SIG-M5 treated with dmso at 0.1 percent for 504 hours (cell line): ENCODE data around the gene CTSD.

Experiments used
- DNase-seq: peaks from one replicate; lab custom pipeline; 2025; ENCODE audit not compliant: unreplicated experiment; lab: John Stamatoyannopoulos, UW

Gene CTSD

GRCh38 chr11:1756791-1757771, 6.6 kb downstream of the CTSD start:
- DNase-seq = no peak

GRCh38 chr11:1755692-1756561, 7.8 kb downstream of the CTSD start:
- no peak for DNase-seq

GRCh38 chr11:1755344-1755691, 8.4 kb downstream of the CTSD start:
- no peak for DNase-seq

DNA sequence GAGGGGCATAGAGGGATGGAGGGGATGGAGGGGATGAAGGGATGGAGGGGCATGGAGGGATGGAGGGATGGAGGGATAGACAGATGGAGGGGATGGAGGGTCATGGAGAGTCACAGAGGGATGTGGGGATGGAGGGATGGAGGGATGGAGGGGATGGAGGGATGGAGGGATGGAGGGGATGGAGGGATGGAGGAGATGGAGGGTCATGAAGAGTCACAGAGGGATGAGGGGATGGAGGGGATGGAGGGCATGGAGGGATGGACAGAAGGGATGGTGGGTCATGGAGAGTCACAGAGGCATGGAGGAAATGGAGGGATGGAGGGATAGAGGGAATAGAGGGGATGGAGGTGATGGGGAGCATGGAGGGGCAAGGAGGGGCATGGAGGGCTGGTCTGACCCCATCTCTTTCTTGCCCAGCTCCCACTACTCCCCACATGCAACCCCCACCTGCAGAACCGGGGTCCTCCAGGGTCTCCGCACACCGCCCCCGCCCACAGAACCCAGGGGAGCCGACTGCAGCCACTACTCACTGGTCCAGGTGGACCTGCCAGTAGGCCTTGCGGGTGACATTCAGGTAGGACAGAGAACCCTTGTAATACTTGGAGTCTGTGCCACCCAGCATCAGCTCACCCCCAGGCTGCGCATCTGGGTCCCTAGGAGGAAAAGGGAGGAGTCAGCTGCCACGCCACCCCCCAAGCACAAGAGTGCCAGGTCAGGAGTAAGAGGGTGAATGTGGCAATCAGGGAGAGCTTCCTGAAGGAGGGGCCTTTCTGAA, 9.2 kb downstream of the CTSD start:
- no peak for DNase-seq

- no peak for DNase-seq
Measured at GRCh38 chr11:1753929-1754305, 9.8 kb downstream of the CTSD start.

DNA sequence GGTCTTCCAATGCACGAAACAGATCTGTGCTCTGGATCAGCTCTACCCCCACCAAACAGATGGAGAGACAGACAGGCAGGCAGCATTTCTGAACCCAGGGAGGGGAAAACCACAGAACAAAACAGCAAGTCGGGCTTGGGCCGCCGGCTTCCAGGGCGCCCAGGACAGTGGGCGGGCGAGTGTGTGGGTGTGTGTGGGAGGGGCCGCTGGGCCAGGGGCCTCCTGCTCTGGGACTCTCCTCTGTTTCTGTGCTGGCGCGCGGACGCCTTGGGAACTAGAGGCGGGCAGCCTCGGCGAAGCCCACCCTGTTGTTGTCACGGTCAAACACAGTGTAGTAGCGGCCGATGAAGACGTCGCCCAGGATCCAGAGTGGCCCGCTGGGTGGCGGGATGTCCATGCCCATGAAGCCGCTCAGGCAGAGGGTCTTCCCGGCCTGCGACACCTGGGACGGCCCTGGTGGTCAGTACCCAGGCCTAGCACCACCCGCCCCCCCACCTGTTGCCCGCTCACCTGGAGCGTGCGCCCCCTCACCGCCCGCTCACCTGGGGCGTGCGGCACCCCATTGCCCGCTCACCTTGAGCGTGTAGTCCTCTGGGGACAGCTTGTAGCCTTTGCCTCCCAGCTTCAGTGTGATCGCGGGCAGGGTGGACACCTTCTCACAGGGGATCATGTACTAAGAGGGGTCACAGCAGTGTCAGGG, 10.3 kb downstream of the CTSD start:
- no peak for DNase-seq

DNA sequence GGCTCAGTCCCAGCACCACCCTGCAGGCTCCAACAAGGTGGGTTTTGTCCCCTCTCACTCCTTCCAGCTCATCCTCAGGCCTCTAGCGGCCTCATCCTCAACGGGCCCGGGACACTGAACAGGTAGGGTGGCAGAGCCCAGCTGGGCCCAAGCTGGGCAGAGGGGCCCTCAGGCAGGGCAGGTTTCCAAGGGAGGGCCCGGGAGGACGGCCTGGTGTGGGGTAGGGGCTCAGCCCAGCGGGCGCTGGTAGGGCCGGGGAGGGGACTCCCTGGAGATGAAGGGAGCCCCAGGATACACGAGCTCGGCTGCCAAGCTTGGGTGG, 10.9 kb downstream of the CTSD start:
- no peak for DNase-seq

DNA sequence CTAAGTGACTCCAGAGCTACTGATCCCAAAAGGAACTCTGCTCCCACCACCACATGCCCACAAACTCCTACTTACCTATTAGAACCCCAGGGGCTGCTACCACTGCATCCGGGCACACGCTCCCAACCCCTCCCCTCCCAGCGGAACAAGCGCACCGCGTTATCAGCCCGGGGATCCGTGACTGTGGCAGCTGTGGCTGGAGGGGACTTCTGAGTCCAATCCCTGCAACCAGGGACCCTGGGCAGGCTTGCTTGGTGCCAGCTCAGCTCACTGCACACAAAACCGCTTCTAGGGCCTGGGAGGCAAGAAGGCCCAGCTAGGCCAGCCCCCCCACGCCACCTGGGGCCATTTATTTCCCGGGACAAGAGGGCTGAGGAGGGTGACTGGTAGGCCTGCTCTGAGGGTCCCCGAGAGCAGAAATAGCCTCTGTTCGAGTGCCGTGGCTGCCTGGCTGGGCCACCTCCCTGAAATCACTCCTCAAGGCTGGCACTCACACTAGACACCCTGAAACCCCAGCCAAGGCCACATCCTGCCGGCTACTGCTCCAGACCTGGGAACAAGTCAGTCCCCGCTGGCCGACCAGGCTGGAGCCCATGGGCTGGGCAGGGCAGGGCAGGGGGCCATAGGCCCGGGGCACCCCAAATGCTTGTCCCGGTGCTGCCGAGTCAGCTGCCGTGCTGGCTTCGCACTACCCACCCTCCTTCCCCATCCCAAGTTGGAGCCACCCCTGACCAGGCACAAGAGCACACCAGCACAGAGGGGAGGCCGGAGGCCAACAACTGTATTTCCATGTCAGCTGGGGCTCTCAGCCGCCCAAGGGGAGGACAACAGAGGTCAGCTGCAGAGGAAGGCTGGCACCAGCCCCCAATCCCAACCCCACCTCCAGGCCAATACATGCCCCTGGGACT, 11.5 kb downstream of the CTSD start:
- DNase-seq = no peak

DNA sequence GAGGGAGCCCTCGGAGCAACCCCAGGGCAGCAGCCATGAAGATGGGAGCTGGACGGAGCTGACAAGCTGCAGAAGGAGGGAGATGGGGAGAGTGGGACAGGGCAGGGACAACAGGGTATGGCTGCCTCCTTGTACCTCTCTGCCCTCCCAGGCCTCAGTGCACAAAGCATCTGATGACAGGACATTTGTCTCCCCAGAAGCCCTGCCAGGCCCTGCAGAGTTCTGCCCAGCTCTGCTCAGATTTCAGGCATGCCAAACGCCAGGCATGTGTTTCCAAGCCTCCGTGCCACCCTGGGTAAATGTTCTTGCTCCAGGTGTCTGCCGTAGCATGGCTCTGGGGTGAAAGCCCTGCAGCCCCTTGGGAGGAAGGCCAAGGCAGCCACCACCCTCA, 12.2 kb downstream of the CTSD start:
- no peak for DNase-seq

DNA sequence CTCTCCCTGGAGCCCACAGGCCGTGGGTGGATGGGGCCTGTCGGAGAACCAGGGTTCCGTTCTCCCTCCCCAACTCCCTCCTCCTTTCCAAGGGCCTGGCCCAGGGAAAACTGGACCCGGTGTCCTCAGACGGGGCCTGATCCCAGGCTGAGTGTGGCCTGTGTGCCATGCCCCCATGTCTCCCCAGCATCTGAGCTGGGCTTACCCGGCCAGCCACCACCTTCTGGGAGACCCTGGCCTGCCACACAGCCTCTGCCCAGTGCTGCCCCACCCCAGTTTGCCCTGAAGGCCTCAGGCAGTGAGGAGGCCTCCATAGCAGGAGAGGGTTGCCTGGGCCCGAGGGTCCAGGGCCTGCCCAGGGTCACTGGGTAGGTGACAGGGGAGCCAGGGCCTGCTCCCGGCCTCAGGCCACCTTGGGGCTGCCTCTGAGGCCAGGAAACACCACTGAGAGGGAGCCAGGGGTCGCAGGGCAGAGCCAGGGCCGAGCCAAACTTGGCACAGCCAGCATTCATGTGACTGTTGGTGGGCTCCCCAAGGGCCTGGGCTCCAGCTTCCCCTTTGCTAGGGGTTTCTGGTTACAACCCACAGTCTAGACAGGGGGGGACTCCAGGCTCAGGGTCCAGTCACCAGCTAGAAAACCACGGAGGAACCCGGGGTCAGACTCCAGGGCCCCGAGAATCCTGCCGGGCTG, 12.7 kb downstream of the CTSD start:
- DNase-seq = no peak

DNA sequence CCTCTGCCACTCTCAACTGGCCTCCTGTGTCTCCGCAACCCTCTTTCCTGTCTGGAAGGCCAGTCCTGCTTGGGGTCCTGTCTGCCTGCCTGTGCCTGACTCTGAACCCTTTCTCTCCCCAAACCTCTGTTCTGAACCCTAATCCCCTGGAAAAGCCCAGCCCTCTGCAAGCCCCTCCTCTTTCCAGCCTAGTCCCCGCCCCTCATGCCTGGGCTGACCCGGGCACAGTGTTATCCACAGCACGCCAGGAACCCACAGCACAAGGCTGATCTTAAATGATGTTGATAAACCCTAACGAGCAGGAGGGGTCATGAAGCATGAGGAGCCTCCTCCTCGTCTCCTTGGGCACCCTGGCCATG, 13.3 kb downstream of the CTSD start, which contains the start of gene IFITM10:
Gene IFITM10, minus strand, starts transcription at position 115 of the 359 bp plus-strand sequence. CDS start 153 bp downstream, outside the sequence.
- no peak for DNase-seq

DNA sequence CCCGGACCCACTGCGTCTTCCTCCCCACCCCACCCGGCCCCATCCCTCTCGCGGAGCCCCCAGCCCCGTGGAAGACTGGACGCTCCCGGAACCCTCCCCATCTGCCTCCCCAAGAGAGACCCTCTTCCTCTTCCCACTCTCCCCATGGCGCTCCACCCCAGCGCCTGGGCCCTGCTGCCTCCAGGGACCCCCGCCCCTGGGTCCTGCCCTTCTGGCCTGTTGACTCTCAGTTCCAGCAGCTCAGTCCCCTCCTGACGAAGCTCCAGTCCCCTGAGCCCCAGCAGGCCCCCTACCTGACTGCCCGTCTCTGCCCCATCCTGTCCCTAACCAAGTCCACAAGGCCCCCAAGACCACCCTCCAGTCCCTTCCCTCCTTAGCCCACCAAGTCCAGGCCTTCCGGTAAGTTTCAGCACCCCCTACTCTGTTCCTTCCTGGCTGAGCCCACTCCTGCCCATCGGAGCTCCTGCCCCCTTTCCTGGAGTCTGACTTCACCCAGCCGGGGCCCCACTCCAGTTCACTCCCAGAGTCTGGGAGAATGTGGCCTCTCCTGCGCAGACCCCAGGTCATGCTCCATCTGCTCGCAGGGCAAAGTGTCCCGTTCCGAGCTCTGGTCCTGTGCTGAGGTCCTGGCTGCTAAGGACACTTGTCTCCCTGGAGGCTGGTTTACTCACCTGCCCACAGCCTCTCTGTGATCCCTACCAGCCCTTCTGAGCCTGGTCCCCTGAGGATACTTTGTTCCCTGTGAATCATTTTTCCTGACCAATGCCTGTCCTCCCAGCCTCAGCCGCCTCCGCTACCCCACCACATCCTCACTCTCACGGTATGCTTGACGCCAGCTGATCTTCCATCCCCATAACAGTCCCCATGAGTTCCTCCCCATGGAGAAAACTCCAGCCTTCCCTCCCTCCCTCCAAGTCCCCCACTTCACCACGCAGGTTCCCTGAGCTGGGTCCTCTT, 14.1 kb downstream of the CTSD start:
- DNase-seq = no peak

- no peak for DNase-seq
Measured at GRCh38 chr11:1748636-1749394, 14.9 kb downstream of the CTSD start.

DNA sequence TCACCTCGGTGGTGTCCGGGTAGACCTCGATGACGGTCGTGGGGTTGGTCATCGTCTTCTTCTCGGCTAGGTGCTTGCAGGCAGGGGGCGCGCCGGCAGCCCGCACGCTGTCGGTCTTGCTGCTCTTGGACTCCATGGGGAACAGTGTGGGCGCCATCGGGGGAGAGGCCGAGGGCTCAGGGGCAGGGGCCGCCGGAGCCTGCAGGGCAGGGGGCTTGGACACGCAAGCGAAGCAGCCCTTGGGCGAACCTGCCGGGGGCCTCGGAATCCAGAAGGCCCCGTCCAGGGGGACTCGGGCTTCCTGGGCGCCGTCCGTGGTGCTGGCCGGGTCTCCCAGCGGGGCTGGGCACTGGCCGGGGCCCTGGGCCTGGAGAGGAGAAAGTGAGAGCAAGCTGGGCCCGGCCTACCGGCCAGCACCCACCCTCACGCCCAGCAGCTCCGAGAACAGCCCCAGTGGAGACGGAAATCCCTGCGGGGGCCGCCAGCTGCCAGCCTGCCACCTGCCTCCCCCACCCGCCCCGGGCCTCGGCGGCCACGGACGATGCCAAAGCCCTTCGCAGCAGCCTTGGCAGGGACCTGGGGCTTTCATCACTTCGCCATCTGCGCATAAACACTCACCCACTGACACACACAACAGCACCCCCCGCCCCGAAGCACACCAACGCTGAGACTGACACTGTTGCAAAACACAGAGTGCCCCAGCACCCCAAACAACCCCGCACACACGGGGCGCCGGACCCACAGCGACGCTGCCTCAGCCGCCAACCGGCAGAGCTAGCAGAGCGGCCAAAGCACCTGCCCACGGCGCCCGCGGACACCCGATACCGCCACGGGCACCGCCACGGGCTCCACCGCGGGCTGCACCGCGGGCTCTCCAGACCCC, 15.7 kb downstream of the CTSD start:
- DNase-seq = no peak

DNA sequence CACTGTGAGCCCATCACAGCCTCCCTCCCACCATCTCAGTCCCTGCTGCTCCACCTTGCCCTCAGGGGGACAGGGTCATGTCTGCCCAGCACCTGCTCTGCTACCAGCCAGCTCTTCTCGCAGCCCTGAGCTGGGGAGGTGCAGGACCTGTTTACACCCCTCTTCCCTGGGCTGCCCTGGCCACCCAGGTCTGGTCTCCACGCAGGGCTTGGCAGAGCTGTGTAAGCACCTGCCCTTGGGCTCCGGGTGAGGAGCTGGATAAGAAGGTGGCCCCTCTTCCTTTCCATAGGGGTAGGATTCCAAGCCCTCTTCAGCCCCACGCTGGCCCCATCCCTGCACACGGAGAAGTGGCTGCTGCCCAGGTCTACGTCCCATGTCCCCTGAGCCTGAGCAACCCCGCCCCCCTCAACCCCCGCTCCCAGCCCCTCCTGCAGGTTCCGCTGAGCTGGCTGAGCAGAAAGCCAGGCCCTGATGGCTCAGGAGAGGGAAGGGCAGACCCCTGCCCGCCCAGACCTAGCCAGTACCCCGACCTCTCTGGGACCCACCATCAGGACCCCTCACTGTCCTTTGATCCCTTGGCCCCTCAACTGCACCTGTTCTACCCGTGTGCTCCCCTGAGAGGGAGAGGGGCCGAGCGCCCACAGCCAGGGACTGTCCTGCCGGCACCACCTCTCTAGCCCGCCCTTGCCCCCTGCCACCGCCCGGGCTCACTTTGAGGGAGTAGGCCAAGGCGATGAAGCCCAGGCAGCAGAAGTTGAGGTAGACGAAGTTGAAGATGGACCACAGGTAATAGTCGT, 16.6 kb downstream of the CTSD start:
- DNase-seq = no peak
